ENCODE results near the gene C11orf52. TPM values are rescaled to one million over a fixed set of nuclear protein-coding genes. Genes with fewer than 3 reads are reported as not detected.

C11orf52 gene
- total RNA-seq, 1 experiment from 2014 or later: 10.5 TPM

DNA sequence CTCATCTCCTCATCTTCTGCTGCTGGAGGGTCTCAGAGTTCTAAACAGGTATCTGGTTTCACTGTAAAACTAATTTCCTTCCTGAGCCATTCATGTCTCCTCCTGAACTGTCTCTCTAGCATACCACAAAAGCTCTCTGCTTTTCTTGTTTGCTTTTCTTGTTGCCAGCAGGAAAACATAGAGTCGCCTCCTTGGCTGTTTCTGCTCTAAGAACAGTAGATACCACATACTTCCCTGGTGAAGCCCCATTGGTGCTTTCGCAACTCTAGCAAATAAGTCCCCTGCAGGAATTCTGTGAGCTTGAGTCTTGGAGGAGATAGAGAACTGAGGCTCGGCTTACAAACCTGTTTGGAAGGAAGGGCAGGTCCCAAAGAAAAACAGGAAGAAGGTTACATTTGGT lies 25.4 kb downstream of the C11orf52 start:
- BruUV-seq (replicated peaks): no TSS peak
- no peak overlapping the region for H3K9ac ChIP-seq (ENCODE audit: low read length)

DNA sequence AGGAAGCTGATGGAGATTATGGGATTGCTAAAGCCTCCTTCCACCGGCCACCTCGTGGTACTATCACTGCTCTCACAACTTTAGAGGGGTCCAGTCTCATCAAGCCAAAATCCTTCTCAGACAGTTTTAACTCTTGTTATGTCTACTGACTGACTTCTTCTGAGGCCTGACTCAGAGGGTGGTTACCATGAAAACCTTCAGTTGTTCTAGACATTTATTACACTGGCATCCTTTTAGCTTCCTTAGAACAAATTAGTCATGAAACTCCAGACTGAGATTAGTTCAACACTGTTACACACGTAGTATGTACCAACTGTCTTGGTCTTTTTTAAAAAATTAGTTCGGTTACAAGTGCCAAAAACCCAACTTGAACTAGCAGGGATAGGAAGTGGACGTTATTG lies 25.9 kb downstream of the C11orf52 start:
- POLR2A ChIA-PET (ENCODE audit: unreplicated experiment): no interaction called here
- intact Hi-C loops (cut with micrococcal nuclease): no loop called here

More for the DNA sequence above, 25.4 kb downstream of the C11orf52 start:
- no peak overlapping the region for H3K4me3 ChIP-seq (ENCODE audit: low read length)
- H3K27me3 ChIP-seq (ENCODE audit: low read length): no peaks in the 10 kb centered on the region
- no peaks in the 10 kb centered on the region for H3F3A ChIP-seq (ENCODE audit: low read length, unreplicated experiment)
- peaks cover 14% of the 10 kb centered on the region for H3K4me1 ChIP-seq (ENCODE audit: insufficient read depth, low read length)
- no peaks in the 10 kb centered on the region for H3K9me2 ChIP-seq (replicated peaks; ENCODE audit: low read length)
- ATAC-seq (peak; percentile 19), DNase-seq (peak; percentile 37)
- intact Hi-C loops (cut with micrococcal nuclease): no loop called here
- no peak overlapping the region for H3K4me2 ChIP-seq (ENCODE audit: low read length)
- no peaks in the 10 kb centered on the region for H3K79me2 ChIP-seq (ENCODE audit: low read length)
- H3K36me3 ChIP-seq (ENCODE audit: low read depth, low read length): no peaks in the 10 kb centered on the region
- ChIA-PET CTCF (interaction anchor here (0.6 to 1.0 kb wide), 2 partner anchors 11 to 277 kb away, joined by 3 to 5 read pairs; no protein-coding TSS in a partner anchor), POLR2A (ENCODE audit: unreplicated experiment) (interaction anchor here (0.6 kb wide), 1 partner anchor 13 kb away, joined by 3 read pairs; no protein-coding TSS in a partner anchor)
- H2AFZ ChIP-seq (ENCODE audit: low read length): no peak overlapping the region
- H3K9me3 ChIP-seq (ENCODE audit: low read length): no peaks in the 10 kb centered on the region
- no peaks in the 10 kb centered on the region for H4K20me1 ChIP-seq (ENCODE audit: low read length)
- TF ChIP-seq CTCF (conservative IDR thresholded peaks at IDR 0.05; ENCODE audit: low read depth, low read length): no peak
- TF ChIP-seq EZH2 (IDR thresholded peaks at IDR 0.05; ENCODE audit: low read length, unreplicated experiment): no peak
- TF ChIP-seq EZH2phosphoT487 (IDR thresholded peaks at IDR 0.05; ENCODE audit: borderline replicate concordance, low read length): no peak
- H3K27ac ChIP-seq (ENCODE audit: low read length): peak overlapping the region; percentile 23

More for the DNA sequence above, 25.9 kb downstream of the C11orf52 start:
- Histone ChIP-seq H4K20me1 (ENCODE audit: low read length) (no peaks in the 10 kb centered on the region), H3K4me3 (ENCODE audit: low read length) (no peak overlapping the region), H3K4me1 (ENCODE audit: insufficient read depth, low read length) (peaks cover 9% of the 10 kb centered on the region), H3K27me3 (ENCODE audit: low read length) (no peaks in the 10 kb centered on the region), H3K36me3 (ENCODE audit: low read depth, low read length) (no peaks in the 10 kb centered on the region), H3K79me2 (ENCODE audit: low read length) (no peaks in the 10 kb centered on the region), H2AFZ (ENCODE audit: low read length) (no peak overlapping the region), H3K4me2 (ENCODE audit: low read length) (no peak overlapping the region), H3K9me3 (ENCODE audit: low read length) (no peaks in the 10 kb centered on the region), H3K27ac (ENCODE audit: low read length) (peak overlapping the region; percentile 35), H3K9ac (ENCODE audit: low read length) (no peak overlapping the region), H3K9me2 (replicated peaks; ENCODE audit: low read length) (no peaks in the 10 kb centered on the region), H3F3A (ENCODE audit: low read length, unreplicated experiment) (no peaks in the 10 kb centered on the region)
- no TSS peak for BruUV-seq (replicated peaks)
- CTCF ChIA-PET: interaction anchor here (1.0 kb wide), 1 partner anchor 11 kb away, joined by 3 read pairs; no protein-coding TSS in a partner anchor
- DNase-seq: peak; percentile 47
- peak; percentile 76 for ATAC-seq
- TF ChIP-seq EZH2phosphoT487 (IDR thresholded peaks at IDR 0.05; ENCODE audit: borderline replicate concordance, low read length) (no peak), EZH2 (IDR thresholded peaks at IDR 0.05; ENCODE audit: low read length, unreplicated experiment) (no peak), CTCF (conservative IDR thresholded peaks at IDR 0.05; ENCODE audit: low read depth, low read length) (no peak)

Measured in PC-3 (cell line).